Left colon (tissue), 2 donors: ENCODE data around the gene ABHD12B. TPM values are rescaled to one million over a fixed set of nuclear protein-coding genes. Genes with fewer than 3 reads are reported as not detected.
"Not testable (repeated sequence)": the region's sequence is repeated elsewhere in the genome, so short reads cannot be mapped to it uniquely, and the experiment has no call there.

Experiments
- ATAC-seq: fragments of 200-7000 bp; cut with Tn5 transposase; one replicate; pipeline ENCODE4 v1.9.1; 2020; ENCODE audit warnings: mild to moderate bottlenecking, moderate library complexity
- DNase-seq, 2 donors: peaks; one replicate each; pipeline ENCODE4 v3.0.0-alpha.2; 2020
- intact Hi-C, 2 donors: fragments of 100-400 bp; cut with DNase I in 1 of 2; cut with micrococcal nuclease in 1 of 2; formaldehyde crosslinking; loops; one replicate each; pipeline versions ENCODE4 v1.11.2 to v1.14.0; 2022; cut with DNase I, micrococcal nuclease
- total RNA-seq, 2 donors: library from RNA; stranded (reverse); fragmentation: NEBNext Ultra II Directional; extraction: Animal tissue kit (Norgen Biotek cat#: 25700); gene quantifications; one replicate each; pipeline ENCODE4 v1.2.1, GENCODE V29; 2021
- donor health status: DM: no; HTN: no; CAD: no.
- donor health status: DM: yes; HTN: yes; CAD: no.

ABHD12B gene
- total RNA-seq, 2 donors from 2014 or later, result 3.9 to 12.7 TPM

DNA sequence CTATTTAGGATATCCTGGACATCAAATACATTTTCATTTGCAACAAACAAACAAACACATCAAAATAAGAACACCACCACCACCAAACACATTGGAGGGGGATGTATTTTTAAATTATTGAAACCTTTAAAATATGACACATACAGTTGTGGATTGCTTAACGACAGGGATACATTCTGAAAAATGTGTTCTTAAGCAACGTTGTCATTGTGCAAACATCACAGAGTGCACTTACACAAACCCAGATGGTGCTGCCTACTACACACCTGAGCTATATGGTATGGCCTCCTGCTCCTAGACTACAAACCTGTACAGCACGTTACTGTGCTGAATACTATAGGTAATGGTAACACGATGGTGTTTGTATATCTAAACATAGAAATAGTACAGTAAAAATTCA, 53.0 kb downstream of the ABHD12B start:
- DNase-seq, result no peak
- no peak for ATAC-seq
- intact Hi-C loops, result no loop called here

DNA sequence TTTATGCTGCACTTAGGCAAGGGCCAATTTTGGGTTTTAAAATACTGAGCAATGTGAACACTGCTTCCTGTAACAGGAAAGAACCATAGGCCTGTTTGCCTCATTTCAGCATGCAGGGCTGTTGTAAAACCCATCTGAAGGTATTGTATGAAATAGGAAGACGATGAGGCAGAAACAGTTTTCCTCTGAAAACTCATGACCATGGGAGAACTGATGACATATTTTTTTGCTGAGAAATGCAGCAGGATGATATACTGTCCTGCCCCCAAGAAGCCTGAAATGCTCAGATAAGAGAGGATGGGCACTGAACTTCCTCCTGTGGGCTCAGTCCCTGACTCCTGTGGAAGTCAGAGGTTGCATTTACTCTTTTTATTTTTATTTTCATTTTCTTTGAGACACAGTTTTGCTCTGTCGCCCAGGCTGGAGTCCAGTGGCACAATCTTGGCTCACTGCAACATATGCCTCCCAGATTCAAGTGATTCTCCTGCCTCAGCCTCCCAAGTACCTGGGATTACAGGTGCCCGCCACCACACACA, 55.1 kb downstream of the ABHD12B start:
- intact Hi-C loops, result no loop called here
- DNase-seq (no peak), ATAC-seq (no peak)

- intact Hi-C loops, result no loop called here
- peak in 1 of 2 donors; percentile 8 for DNase-seq
- no peak for ATAC-seq
Observed at GRCh38 chr14:50928002-50928635, 56.3 kb downstream of the ABHD12B start.

- DNase-seq (no peak), ATAC-seq (no peak)
- intact Hi-C loops, result no loop called here
Observed at GRCh38 chr14:50929506-50929905, 57.7 kb downstream of the ABHD12B start.

GRCh38 chr14:50931559-50931958, 59.7 kb downstream of the ABHD12B start:
- DNase-seq (no peak), ATAC-seq (no peak)
- intact Hi-C loops, result no loop called here

- ATAC-seq, result peak; percentile 76
- DNase-seq, result no peak
- intact Hi-C loops, result no loop called here
Observed at GRCh38 chr14:50932156-50932555, 60.3 kb downstream of the ABHD12B start.

GRCh38 chr14:50932592-50933495, 61.0 kb downstream of the ABHD12B start:
- DNase-seq (no peak), ATAC-seq (peak; percentile 29)
- intact Hi-C loops, result no loop called here

DNA sequence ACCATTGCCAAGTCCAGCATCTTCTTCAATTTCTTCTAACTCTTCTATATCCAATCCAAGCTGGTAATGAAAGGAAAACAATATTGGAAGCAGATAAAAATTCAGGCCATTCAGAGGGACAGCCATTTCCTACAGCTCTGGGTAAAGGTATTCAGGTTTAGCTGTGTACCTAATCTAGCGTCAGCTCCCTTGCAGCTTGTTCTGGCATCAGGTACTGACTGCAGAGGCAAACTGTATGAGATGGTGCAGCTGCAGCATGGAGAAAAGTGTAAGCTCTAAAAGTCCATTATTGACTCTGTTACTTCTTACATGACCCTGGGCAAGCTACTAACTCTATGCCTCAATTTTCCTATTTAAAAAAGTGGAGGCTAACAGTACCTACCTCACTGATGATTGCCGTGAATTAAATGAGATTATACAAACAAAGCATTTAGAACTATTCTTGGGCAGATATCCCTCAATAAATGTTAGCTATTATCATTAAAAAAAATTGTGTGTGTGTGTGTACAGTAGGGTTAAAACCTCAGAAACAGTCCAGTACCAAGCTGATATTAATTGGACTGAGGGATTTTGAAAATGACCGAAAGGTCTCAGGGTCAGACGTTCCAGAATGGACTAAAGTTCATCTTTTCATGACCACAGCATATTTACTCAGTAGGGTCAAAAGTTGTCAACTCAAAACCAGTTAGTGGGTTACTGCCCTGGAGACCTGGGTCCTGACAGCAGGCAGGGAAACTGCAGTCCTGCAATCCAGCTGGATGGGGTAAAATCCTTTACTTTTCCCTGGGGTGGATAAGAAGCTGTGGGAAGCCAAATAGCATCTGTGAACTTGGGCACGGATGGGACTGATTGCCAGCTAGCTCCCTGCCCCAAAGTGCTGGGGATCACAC, 63.5 kb downstream of the ABHD12B start:
- ATAC-seq, result no peak
- DNase-seq, result no peak
- intact Hi-C loops, result no loop called here

GRCh38 chr14:50936016-50936340, 64.1 kb downstream of the ABHD12B start:
- DNase-seq, result no peak
- intact Hi-C loops, result no loop called here
- no peak for ATAC-seq

- DNase-seq (no peak), ATAC-seq (no peak)
- intact Hi-C loops, result no loop called here
Observed at GRCh38 chr14:50936882-50937281, 65.0 kb downstream of the ABHD12B start.

- intact Hi-C loops, result no loop called here
- no peak for ATAC-seq
- DNase-seq, result no peak
Observed at GRCh38 chr14:50937325-50937724, 65.5 kb downstream of the ABHD12B start.

- intact Hi-C loops, result no loop called here
- ATAC-seq, result no peak
Observed at GRCh38 chr14:50937800-50938199, 65.9 kb downstream of the ABHD12B start.

DNA sequence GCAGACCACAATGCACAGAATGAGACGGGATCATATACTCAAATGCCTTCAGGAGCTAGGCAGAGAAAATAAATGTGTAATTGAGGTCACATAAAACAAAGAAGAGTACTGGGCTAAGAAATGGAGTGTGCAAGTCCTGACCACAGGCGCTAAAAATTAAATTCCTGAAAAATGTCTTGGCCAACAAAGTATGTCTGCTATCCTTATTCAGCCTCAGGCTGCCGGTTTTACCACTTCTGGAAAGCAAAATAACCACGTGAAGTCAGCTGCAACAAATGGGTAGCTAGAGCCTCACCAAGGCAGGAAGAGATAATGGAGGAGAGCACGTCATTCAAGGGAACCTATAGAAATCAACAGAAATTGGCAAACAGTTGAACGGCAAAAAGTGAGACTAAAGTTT, 69.3 kb downstream of the ABHD12B start:
- DNase-seq (no peak), ATAC-seq (no peak)
- intact Hi-C loops, result no loop called here

More at GRCh38 chr14:50937800-50938199, 65.9 kb downstream of the ABHD12B start:
- DNase-seq, result no peak

DNA sequence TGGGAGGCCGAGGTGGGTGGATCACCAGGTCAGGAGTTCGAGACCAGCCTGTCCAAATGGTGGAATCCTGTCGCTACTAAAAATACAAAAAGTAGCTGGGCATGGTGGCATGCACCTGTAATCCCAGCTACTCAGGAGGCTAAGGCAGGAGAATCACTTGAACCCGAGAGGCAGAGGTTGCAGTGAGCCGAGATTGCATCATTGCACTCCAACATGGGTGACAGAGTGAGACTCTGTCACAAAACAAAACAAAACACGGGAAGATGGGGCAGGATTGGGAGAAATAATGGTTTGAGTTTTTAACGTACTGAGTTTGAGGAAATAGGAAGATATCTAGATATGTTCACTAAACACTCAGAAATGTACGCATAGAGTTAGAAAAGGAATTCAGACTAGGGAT, 69.8 kb downstream of the ABHD12B start:
- intact Hi-C loops, DNase-seq, ATAC-seq: not testable (repeated sequence)

DNA sequence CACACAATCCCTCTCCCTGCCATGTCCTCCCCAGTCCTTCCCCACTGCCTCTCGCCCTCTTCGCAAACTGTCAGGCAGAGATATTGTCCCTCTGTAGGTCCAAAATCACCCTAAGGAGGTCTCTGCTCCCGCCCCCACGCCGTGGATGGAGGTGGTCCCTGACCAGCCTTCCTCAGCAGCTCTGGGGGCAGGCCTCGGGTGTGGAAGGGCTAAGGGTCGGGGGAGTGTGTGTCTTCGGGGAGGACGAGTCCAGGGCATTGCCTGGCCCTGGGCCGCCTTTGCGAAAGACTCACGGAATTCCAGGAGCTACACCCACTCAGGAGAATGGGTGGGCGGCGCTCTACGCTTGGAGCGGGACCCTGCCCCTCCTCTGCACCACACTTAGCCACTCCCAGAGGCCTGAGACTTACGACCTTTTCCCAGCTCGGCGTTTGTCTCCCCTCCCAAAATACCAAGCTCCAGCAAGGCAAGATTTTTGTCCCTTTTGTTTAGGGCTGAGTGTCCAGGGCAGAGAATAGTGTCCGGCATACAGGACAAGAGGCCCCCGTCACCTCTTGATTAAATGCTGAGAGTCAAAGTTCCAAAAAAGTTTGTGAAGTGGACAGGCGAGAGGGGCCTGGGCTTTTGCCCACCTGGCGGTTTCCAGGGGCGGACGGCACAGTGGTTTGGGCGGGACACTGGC, 71.5 kb downstream of the ABHD12B start:
- intact Hi-C loops, result no loop called here
- peak; percentile 58 to 65 for DNase-seq
- peak; percentile 45 for ATAC-seq

DNA sequence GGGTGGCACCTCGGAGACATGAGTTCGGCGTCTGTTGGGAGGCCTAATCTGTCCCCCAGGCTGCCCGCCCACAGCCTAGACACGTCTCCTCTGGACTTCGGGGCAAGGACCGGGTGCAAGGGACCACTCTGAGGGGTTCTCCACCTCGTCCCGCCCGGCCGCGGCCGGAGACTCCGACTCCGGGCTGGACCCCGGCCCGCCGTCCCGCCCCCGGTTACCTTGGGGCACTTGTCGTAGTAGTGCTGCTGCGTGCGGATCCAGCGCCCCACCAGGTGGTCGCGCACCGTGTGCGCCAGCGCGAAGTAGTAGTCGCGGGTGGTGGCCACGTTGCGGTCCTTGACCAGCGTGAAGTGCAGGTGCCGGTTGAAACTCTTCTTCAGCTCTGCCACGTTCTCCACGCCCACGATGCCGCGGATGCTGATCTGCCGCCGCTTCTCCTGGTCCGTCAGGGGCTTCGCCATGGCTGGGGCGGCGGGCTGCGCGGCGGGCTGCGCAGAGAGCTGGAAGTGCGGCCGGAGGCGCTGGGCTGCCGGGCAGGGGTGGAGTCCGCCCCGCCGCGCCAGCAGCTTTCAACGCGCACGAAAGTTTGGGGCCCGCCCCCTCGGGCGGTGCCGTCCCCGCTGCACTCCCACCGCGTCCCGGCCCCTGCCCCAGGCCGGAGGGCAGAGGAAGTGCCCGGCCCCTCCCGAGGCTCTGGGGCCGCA, 72.2 kb downstream of the ABHD12B start, which contains the start of gene PYGL:
TSS of gene PYGL (minus strand) at position 541 of the 704 bp plus-strand sequence. CDS start at position 461, 80 bp downstream.
- ATAC-seq (peak; percentile 89), DNase-seq (peak; percentile 74 to 81)
- intact Hi-C loops, result no loop called here

DNA sequence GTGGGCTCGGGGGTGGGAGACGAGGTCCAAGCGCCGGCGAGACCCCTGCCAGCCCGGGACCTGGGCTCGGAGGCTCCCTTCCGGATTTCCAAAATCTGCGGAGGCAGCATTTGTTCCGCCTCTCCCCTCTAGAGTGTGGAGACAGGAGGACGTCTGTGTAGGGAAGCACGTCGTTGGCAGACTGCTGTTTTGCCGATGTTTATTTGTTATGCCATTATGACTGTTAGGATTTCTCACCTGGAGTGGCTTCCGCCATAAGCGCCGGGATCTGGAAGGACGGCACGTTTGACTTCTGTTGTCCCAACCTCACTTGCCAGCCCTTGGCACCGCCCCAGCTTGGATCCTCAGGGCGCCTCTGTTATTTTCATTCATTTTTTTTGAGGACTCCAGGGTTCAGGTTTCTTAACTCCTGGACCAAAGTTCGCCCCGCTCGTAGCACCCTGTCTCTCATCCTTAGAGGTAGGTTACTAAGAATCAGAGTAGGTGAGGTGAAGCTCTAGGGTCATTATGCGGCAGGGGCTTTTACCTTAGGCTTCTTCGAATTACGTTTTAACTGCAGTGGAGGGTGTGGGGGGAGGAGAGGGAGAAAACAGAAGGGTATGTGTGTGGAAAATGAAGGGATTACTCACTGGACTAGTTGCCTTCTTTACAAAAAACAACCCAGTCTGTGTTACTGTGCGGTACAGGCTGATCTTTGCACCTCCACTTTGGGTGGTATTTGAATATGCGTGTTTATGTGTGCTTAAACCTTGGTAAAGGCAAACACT, 73.0 kb downstream of the ABHD12B start:
- DNase-seq, result peak; percentile 51 to 75
- intact Hi-C loops, result no loop called here
- ATAC-seq, result peak; percentile 64
